Measurements from ENCODE around the gene SLC17A3. TPM values are rescaled to one million over a fixed set of nuclear protein-coding genes. Genes with fewer than 3 reads are reported as not detected.

Gene SLC17A3
- total RNA-seq, 1 experiment from 2014 or later, result not detected

GRCh38 chr6:25815194-25815593, 58.8 kb downstream of the SLC17A3 start:
- TF ChIP-seq EZH2 (IDR thresholded peaks at IDR 0.05; ENCODE audit: low read length, unreplicated experiment) (no peak), EZH2phosphoT487 (IDR thresholded peaks at IDR 0.05; ENCODE audit: borderline replicate concordance, low read length) (no peak), CTCF (conservative IDR thresholded peaks at IDR 0.05; ENCODE audit: low read depth, low read length) (no peak)
- H3F3A ChIP-seq (ENCODE audit: low read length, unreplicated experiment), result no peaks in the 10 kb centered on the region
- no peak overlapping the region for H3K4me3 ChIP-seq (ENCODE audit: low read length)
- peaks cover 68% of the 10 kb centered on the region for H3K27me3 ChIP-seq (ENCODE audit: low read length)
- ATAC-seq (no peak), DNase-seq (no peak)
- no peaks in the 10 kb centered on the region for H3K36me3 ChIP-seq (ENCODE audit: low read depth, low read length)
- no peak overlapping the region for H3K27ac ChIP-seq (ENCODE audit: low read length)
- CTCF ChIA-PET, result no interaction called here
- POLR2A ChIA-PET (ENCODE audit: unreplicated experiment), result no interaction called here
- no peak overlapping the region for H3K4me2 ChIP-seq (ENCODE audit: low read length)
- no peak overlapping the region for H3K9ac ChIP-seq (ENCODE audit: low read length)
- H3K79me2 ChIP-seq (ENCODE audit: low read length), result no peaks in the 10 kb centered on the region
- 0 out of 2 replicates have a peak, but pooled peaks cover 3% of the 10 kb centered on the region for H4K20me1 ChIP-seq (ENCODE audit: low read length)
- no peaks in the 10 kb centered on the region for H3K4me1 ChIP-seq (ENCODE audit: insufficient read depth, low read length)
- intact Hi-C loops (cut with micrococcal nuclease), result no loop called here
- H3K9me3 ChIP-seq (ENCODE audit: low read length), result no peaks in the 10 kb centered on the region; the same call in 1 of the 2 replicates
- no peak overlapping the region for H2AFZ ChIP-seq (ENCODE audit: low read length)
- no TSS peak for BruUV-seq (replicated peaks)
- no peaks in the 10 kb centered on the region for H3K9me2 ChIP-seq (replicated peaks; ENCODE audit: low read length)

GRCh38 chr6:25804804-25805203, 69.2 kb downstream of the SLC17A3 start:
- no peaks in the 10 kb centered on the region for H3F3A ChIP-seq (ENCODE audit: low read length, unreplicated experiment)
- no peaks in the 10 kb centered on the region for H3K9me2 ChIP-seq (replicated peaks; ENCODE audit: low read length)
- no peaks in the 10 kb centered on the region for H3K9me3 ChIP-seq (ENCODE audit: low read length)
- no TSS peak for BruUV-seq (replicated peaks)
- CTCF ChIA-PET, result no interaction called here
- POLR2A ChIA-PET (ENCODE audit: unreplicated experiment), result no interaction called here
- H3K4me2 ChIP-seq (ENCODE audit: low read length), result no peak overlapping the region
- intact Hi-C loops (cut with micrococcal nuclease), result no loop called here
- H3K79me2 ChIP-seq (ENCODE audit: low read length), result no peaks in the 10 kb centered on the region
- H3K4me1 ChIP-seq (ENCODE audit: insufficient read depth, low read length), result no peaks in the 10 kb centered on the region
- no peaks in the 10 kb centered on the region for H4K20me1 ChIP-seq (ENCODE audit: low read length)
- TF ChIP-seq EZH2phosphoT487 (IDR thresholded peaks at IDR 0.05; ENCODE audit: borderline replicate concordance, low read length) (no peak), CTCF (conservative IDR thresholded peaks at IDR 0.05; ENCODE audit: low read depth, low read length) (no peak), EZH2 (IDR thresholded peaks at IDR 0.05; ENCODE audit: low read length, unreplicated experiment) (no peak)
- H2AFZ ChIP-seq (ENCODE audit: low read length), result no peak overlapping the region
- H3K9ac ChIP-seq (ENCODE audit: low read length), result no peak overlapping the region
- no peak for DNase-seq
- H3K36me3 ChIP-seq (ENCODE audit: low read depth, low read length), result no peaks in the 10 kb centered on the region
- H3K27me3 ChIP-seq (ENCODE audit: low read length), result peaks cover 42% of the 10 kb centered on the region
- no peak overlapping the region for H3K4me3 ChIP-seq (ENCODE audit: low read length)
- no peak for ATAC-seq
- H3K27ac ChIP-seq (ENCODE audit: low read length), result no peak overlapping the region

GRCh38 chr6:25801436-25801835, 72.6 kb downstream of the SLC17A3 start:
- POLR2A ChIA-PET (ENCODE audit: unreplicated experiment), result no interaction called here
- CTCF ChIA-PET, result no interaction called here
- intact Hi-C loops (cut with micrococcal nuclease), result no loop called here

More at GRCh38 chr6:25801436-25801835, 72.6 kb downstream of the SLC17A3 start:
- DNase-seq (no peak), ATAC-seq (no peak)
- no peaks in the 10 kb centered on the region for H3K9me3 ChIP-seq (ENCODE audit: low read length)
- H3K9ac ChIP-seq (ENCODE audit: low read length), result no peak overlapping the region
- no peak overlapping the region for H3K4me3 ChIP-seq (ENCODE audit: low read length)
- no peak overlapping the region for H3K27ac ChIP-seq (ENCODE audit: low read length)
- H3K4me2 ChIP-seq (ENCODE audit: low read length), result no peak overlapping the region
- no peaks in the 10 kb centered on the region for H3K79me2 ChIP-seq (ENCODE audit: low read length)
- H3F3A ChIP-seq (ENCODE audit: low read length, unreplicated experiment), result no peaks in the 10 kb centered on the region
- peaks cover 47% of the 10 kb centered on the region for H3K27me3 ChIP-seq (ENCODE audit: low read length)
- TF ChIP-seq EZH2phosphoT487 (IDR thresholded peaks at IDR 0.05; ENCODE audit: borderline replicate concordance, low read length) (no peak), EZH2 (IDR thresholded peaks at IDR 0.05; ENCODE audit: low read length, unreplicated experiment) (no peak), CTCF (conservative IDR thresholded peaks at IDR 0.05; ENCODE audit: low read depth, low read length) (no peak)
- H3K9me2 ChIP-seq (replicated peaks; ENCODE audit: low read length), result no peaks in the 10 kb centered on the region
- H2AFZ ChIP-seq (ENCODE audit: low read length), result no peak overlapping the region
- no TSS peak for BruUV-seq (replicated peaks)
- no peaks in the 10 kb centered on the region for H4K20me1 ChIP-seq (ENCODE audit: low read length)
- H3K36me3 ChIP-seq (ENCODE audit: low read depth, low read length), result no peaks in the 10 kb centered on the region
- no peaks in the 10 kb centered on the region for H3K4me1 ChIP-seq (ENCODE audit: insufficient read depth, low read length)

Other genes with a start within 250 kb of the SLC17A3 start
- gene SCGN, start 222.0 kb downstream of the SLC17A3 start, total RNA-seq (2014; rRNA removed), result not detected in 2 replicates
- not detected in 2 replicates for gene SLC17A4, start 119.5 kb downstream of the SLC17A3 start, total RNA-seq (2014; rRNA removed)
- not detected in 2 replicates for gene SLC17A1, start 42.2 kb downstream of the SLC17A3 start, total RNA-seq (2014; rRNA removed)
- not detected in 2 replicates for gene SLC17A2, start 56.4 kb upstream of the SLC17A3 start, total RNA-seq (2014; rRNA removed)
- 5.6 and 6.4 TPM in 2 replicates for gene TRIM38, start 88.6 kb upstream of the SLC17A3 start, total RNA-seq (2014; rRNA removed)
- gene HFE, start 213.2 kb upstream of the SLC17A3 start, total RNA-seq (2014; rRNA removed), result not detected in 2 replicates

Data from PC-3 (cell line).